Measurements from ENCODE around the gene RFC4.

RFC4 gene

GRCh38 chr3:186779204-186779603 is 27.1 kb downstream of the RFC4 start:
- ATAC-seq: no peak
- TF ChIP-seq ZNF70 (CRISPR knock-in tag; IDR thresholded peaks at IDR 0.05) (no peak), ZNF565 (CRISPR knock-in tag; conservative IDR thresholded peaks at IDR 0.05; ENCODE audit: low read depth) (no peak), ZNF8 (CRISPR knock-in tag; IDR thresholded peaks at IDR 0.05) (no peak), PPARA (CRISPR knock-in tag; IDR thresholded peaks at IDR 0.05; ENCODE audit: borderline replicate concordance) (no peak), ZFP3 (CRISPR knock-in tag; IDR thresholded peaks at IDR 0.05) (no peak), ZFP30 (CRISPR knock-in tag; IDR thresholded peaks at IDR 0.05) (no peak), TCF4 (CRISPR knock-in tag; IDR thresholded peaks at IDR 0.05; ENCODE audit: borderline replicate concordance) (no peak), POU6F1 (CRISPR knock-in tag; IDR thresholded peaks at IDR 0.05; ENCODE audit: borderline replicate concordance, low read depth) (no peak), RARB (CRISPR knock-in tag; IDR thresholded peaks at IDR 0.05) (no peak), ARNTL (CRISPR knock-in tag; IDR thresholded peaks at IDR 0.05; ENCODE audit: borderline replicate concordance, low read depth) (no peak), ZC3H10 (CRISPR knock-in tag; IDR thresholded peaks at IDR 0.05) (no peak), BACH2 (CRISPR knock-in tag; IDR thresholded peaks at IDR 0.05; ENCODE audit: borderline replicate concordance) (no peak)
- TF ChIP-seq, protein P1, sequence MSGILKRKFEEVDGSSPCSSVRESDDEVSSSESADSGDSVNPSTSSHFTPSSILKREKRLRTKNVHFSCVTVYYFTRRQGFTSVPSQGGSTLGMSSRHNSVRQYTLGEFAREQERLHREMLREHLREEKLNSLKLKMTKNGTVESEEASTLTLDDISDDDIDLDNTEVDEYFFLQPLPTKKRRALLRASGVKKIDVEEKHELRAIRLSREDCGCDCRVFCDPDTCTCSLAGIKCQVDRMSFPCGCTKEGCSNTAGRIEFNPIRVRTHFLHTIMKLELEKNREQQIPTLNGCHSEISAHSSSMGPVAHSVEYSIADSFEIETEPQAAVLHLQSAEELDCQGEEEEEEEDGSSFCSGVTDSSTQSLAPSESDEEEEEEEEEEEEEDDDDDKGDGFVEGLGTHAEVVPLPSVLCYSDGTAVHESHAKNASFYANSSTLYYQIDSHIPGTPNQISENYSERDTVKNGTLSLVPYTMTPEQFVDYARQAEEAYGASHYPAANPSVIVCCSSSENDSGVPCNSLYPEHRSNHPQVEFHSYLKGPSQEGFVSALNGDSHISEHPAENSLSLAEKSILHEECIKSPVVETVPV (CRISPR knock-in tag; IDR thresholded peaks at IDR 0.05): no peak

DNA sequence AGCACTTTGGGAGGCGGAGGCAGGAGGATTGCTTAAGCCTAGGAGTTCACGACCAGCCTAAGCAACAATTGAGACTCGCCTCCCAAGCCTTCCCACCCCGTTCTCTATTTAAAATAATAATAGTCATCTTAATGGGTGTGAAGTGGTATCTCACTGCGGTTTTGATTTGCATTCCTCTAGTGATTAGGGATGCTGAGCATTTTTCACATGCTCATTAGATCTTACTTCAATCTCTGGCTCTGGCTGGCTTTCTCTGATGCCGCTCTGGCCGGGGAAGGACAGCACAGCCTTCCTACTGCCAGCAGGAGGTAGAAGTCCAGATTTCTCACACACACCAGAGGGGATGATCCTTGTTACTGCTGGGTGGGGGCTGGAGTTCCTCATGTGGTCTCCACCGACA is 30.3 kb downstream of the RFC4 start:
- no peak for ATAC-seq
- TF ChIP-seq TSHZ2 (CRISPR knock-in tag; IDR thresholded peaks at IDR 0.05): no peak
- TF ChIP-seq POU6F1 (CRISPR knock-in tag; IDR thresholded peaks at IDR 0.05; ENCODE audit: borderline replicate concordance, low read depth): no peak
- TF ChIP-seq RARB (CRISPR knock-in tag; IDR thresholded peaks at IDR 0.05): no peak
- TF ChIP-seq, protein P2, sequence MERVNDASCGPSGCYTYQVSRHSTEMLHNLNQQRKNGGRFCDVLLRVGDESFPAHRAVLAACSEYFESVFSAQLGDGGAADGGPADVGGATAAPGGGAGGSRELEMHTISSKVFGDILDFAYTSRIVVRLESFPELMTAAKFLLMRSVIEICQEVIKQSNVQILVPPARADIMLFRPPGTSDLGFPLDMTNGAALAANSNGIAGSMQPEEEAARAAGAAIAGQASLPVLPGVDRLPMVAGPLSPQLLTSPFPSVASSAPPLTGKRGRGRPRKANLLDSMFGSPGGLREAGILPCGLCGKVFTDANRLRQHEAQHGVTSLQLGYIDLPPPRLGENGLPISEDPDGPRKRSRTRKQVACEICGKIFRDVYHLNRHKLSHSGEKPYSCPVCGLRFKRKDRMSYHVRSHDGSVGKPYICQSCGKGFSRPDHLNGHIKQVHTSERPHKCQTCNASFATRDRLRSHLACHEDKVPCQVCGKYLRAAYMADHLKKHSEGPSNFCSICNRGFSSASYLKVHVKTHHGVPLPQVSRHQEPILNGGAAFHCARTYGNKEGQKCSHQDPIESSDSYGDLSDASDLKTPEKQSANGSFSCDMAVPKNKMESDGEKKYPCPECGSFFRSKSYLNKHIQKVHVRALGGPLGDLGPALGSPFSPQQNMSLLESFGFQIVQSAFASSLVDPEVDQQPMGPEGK (CRISPR knock-in tag; IDR thresholded peaks at IDR 0.05; ENCODE audit: borderline replicate concordance): no peak
- no peak for TF ChIP-seq CSDC2 (CRISPR knock-in tag; IDR thresholded peaks at IDR 0.05)
- TF ChIP-seq ISL1 (CRISPR knock-in tag; IDR thresholded peaks at IDR 0.05): no peak
- no peak for TF ChIP-seq BACH2 (CRISPR knock-in tag; IDR thresholded peaks at IDR 0.05; ENCODE audit: borderline replicate concordance)

- ATAC-seq: no peak
These were observed 33.4 kb downstream of the RFC4 start for GRCh38 chr3:186772701-186773417.

GRCh38 chr3:186772281-186772694 is 34.0 kb downstream of the RFC4 start:
- ATAC-seq: no peak

More at GRCh38 chr3:186772701-186773417, 33.4 kb downstream of the RFC4 start:
- TF ChIP-seq GLIS3 (CRISPR knock-in tag; IDR thresholded peaks at IDR 0.05) (no peak), ZNF8 (CRISPR knock-in tag; IDR thresholded peaks at IDR 0.05) (no peak)

More at GRCh38 chr3:186772281-186772694, 34.0 kb downstream of the RFC4 start:
- no peak for TF ChIP-seq POU6F1 (CRISPR knock-in tag; IDR thresholded peaks at IDR 0.05; ENCODE audit: borderline replicate concordance, low read depth)
- no peak for TF ChIP-seq ARNTL (CRISPR knock-in tag; IDR thresholded peaks at IDR 0.05; ENCODE audit: borderline replicate concordance, low read depth)
- no peak for TF ChIP-seq ZFP3 (CRISPR knock-in tag; IDR thresholded peaks at IDR 0.05)
- TF ChIP-seq ESRRG (CRISPR knock-in tag; IDR thresholded peaks at IDR 0.05): no peak
